Measurements from ENCODE around the gene TMCC1. TPM values are rescaled to one million over a fixed set of nuclear protein-coding genes. Genes with fewer than 3 reads are reported as not detected.

The TMCC1 gene
- total and polyA plus RNA-seq, 12 donors, result 5.3 to 36.0 (median 27.2) TPM

DNA sequence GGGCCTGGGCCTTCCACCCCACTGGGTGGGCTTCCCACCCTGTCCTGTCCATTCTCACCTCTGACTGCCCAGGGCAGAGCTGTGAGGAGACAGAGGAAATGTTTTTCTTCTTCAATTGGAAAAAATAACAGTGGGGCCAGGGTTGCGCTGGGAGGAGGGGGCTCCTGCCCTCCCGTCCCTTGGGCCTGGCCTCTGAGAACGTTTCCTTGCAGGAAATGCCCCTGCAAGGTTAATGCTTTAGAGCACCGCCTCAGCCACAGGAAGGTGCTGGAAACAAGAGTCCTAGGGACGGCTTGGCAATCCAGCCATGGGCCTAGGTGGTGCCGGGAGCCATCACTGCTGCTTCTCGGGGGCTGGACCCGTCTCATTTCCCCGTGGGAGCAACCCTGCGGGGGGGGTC, 283.2 kb downstream of the TMCC1 start:
- Histone ChIP-seq H3K4me1 (peaks cover 31 to 84% (median 72%) of the 10 kb centered on the region in 9 donors), H3K4me3 (no peak overlapping the region), H3K9me3 (no peaks in the 10 kb centered on the region), H3K27me3 (peaks cover 0 to 11% (median 0%) of the 10 kb centered on the region in 7 donors), H3K36me3 (no peaks in the 10 kb centered on the region), H3K27ac (peak overlapping the region; percentile 27 to 98 (median 94))
- ATAC-seq, result no peak
- intact Hi-C loops (cut with DNase I), result loop anchor here in 2 of 10 donors (5.0 kb wide), 2 partner anchors 108 to 118 kb away; no protein-coding TSS in a partner anchor
- no peak for TF ChIP-seq CTCF (IDR thresholded peaks at IDR 0.05)
- 46 to 57% methylated on average over 10 of the region's 10 CpGs for WGBS, 2 donors
- DNase-seq, result peak in 1 of 2 donors; percentile 13

- Histone ChIP-seq H3K27ac (peak overlapping the region; percentile 27 to 98 (median 94)), H3K36me3 (peaks cover 0 to 1% (median 0%) of the 10 kb centered on the region in 9 donors), H3K9me3 (no peaks in the 10 kb centered on the region), H3K27me3 (peaks cover 0 to 15% (median 3%) of the 10 kb centered on the region in 7 donors), H3K4me1 (peaks cover 25 to 81% (median 68%) of the 10 kb centered on the region in 9 donors), H3K4me3 (no peak overlapping the region)
- DNase-seq, result no peak
- TF ChIP-seq CTCF (IDR thresholded peaks at IDR 0.05), result no peak
- no peak for ATAC-seq
- WGBS, 2 donors, result 23 to 24% methylated on average over 3 of the region's 3 CpGs
- intact Hi-C loops (cut with DNase I), result loop anchor here in 8 of 10 donors (2.0 to 5.0 kb wide), 3 partner anchors 107 to 119 kb away; no protein-coding TSS in a partner anchor
Observed at GRCh38 chr3:129609591-129610182, 283.8 kb downstream of the TMCC1 start.

DNA sequence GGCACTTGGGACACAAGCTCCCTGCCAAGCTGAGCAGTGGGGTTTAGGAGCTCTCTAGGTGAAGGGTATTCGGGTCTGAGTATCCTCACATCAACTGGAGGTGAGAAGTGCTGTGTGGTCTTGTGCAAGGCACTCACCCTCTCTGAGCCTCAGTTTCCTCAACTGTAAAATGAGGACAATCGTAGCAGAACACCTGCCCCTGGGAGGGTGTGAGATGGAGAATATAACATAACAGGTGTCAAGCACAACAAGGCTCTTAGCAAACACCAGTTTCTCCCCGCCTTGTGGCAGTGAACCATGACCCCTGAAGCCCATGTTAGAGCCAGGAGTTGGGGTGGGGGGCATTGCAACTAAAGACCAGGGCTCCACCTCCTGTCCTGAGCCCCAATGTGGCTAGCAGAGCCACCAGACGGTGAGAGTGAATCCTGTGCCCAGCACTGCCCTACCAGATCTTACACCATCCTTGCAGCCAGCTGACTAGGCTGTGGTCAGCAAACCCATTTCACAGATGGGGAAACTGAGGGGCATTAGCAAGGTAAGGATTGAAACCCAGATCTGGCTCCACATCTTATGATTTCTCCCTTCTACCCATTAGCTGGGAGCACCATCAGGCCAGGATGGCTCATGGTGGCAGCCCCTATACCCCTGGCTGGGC, 284.4 kb downstream of the TMCC1 start:
- H3K27ac ChIP-seq, result peak overlapping the region; percentile 9 to 98 (median 94)
- DNase-seq, result no peak
- WGBS, 2 donors, result 87% methylated on average over 4 of the region's 4 CpGs
- H3K4me3 ChIP-seq, result no peak overlapping the region
- no peak for ATAC-seq
- TF ChIP-seq CTCF (IDR thresholded peaks at IDR 0.05), result no peak
- peaks cover 0 to 18% (median 4%) of the 10 kb centered on the region in 7 donors for H3K27me3 ChIP-seq
- peaks cover 21 to 78% (median 69%) of the 10 kb centered on the region in 9 donors for H3K4me1 ChIP-seq
- no peaks in the 10 kb centered on the region for H3K9me3 ChIP-seq
- peaks cover 0 to 3% (median 0%) of the 10 kb centered on the region in 9 donors for H3K36me3 ChIP-seq
- intact Hi-C loops (cut with DNase I), result loop anchor here in 6 of 10 donors (2.0 to 5.0 kb wide), 2 partner anchors 117 to 118 kb away; no protein-coding TSS in a partner anchor

- Histone ChIP-seq H3K9me3 (no peaks in the 10 kb centered on the region), H3K4me3 (peak overlapping the region in 5 of 10 donors; percentile 1 to 62 (median 61)), H3K27ac (peak overlapping the region; percentile 76 to 98 (median 94)), H3K27me3 (peaks cover 0 to 18% (median 4%) of the 10 kb centered on the region in 7 donors), H3K36me3 (peaks cover 0 to 3% (median 0%) of the 10 kb centered on the region in 9 donors), H3K4me1 (peaks cover 21 to 78% (median 73%) of the 10 kb centered on the region in 9 donors)
- ATAC-seq, result peak in 6 of 8 donors; percentile 3 to 53 (median 37)
- intact Hi-C loops (cut with DNase I), result loop anchor here in 6 of 10 donors (2.0 to 5.0 kb wide), 2 partner anchors 116 to 118 kb away; no protein-coding TSS in a partner anchor
- peak in 6 of 9 donors; percentile 11 to 53 (median 37) for TF ChIP-seq CTCF (IDR thresholded peaks at IDR 0.05)
- DNase-seq, result peak in 1 of 2 donors; percentile 24
- 49 to 54% methylated on average over 17 of the region's 17 CpGs for WGBS, 2 donors
Observed at GRCh38 chr3:129608087-129608935, 285.2 kb downstream of the TMCC1 start.
